HL-60 (cell line): ENCODE measurements around the gene PNO1.

Experiments
- CTCF ChIP-seq: IDR thresholded peaks from one replicate; pipeline ENCODE4 v1.5.1; 2011; ENCODE audit warnings: low read length, control low read depth, inconsistent platforms; ENCODE audit not compliant: insufficient read depth
- GABPA ChIP-seq: IDR thresholded peaks from 2 replicates; pipeline ENCODE4 v1.6.1; 2012; ENCODE audit warnings: low read depth
- POLR2AphosphoS5 ChIP-seq: IDR thresholded peaks from 2 replicates; pipeline ENCODE4 v1.6.1; 2012; ENCODE audit warnings: low read depth
- REST ChIP-seq: IDR thresholded peaks from 2 replicates; pipeline ENCODE4 v1.6.1; 2012; ENCODE audit warnings: low read depth; ENCODE audit not compliant: insufficient replicate concordance
- SPI1 ChIP-seq: IDR thresholded peaks from 2 replicates; pipeline ENCODE4 v1.6.1; 2012; ENCODE audit warnings: low read depth, mild to moderate bottlenecking, borderline replicate concordance

- no peak for TF ChIP-seq CTCF
- no peak for TF ChIP-seq GABPA
- TF ChIP-seq REST: no peak
- TF ChIP-seq POLR2AphosphoS5: no peak
- no peak for TF ChIP-seq SPI1
Observed at GRCh38 chr2:68156419-68156818, 1.3 kb upstream of the PNO1 start.
